ENCODE results near the gene GTF3C5. TPM values are rescaled to one million over a fixed set of nuclear protein-coding genes. Genes with fewer than 3 reads are reported as not detected.

GTF3C5 gene
- total and polyA plus RNA-seq, 9 of the 15 experiments (the other 6 are each of a cell fraction or from before 2014, with no cell fraction given): 3.8 to 118 (median 83.7) TPM

GRCh38 chr9:133060417-133060841 is 29.6 kb downstream of the GTF3C5 start (continued):
- no peak for TF ChIP-seq SRSF3 (IDR thresholded peaks at IDR 0.05; ENCODE audit: insufficient read depth, low read length)
- peak; percentile 80 for TF ChIP-seq CBFA2T3 (IDR thresholded peaks at IDR 0.05)
- no peak for TF ChIP-seq SREBF1 (IDR thresholded peaks at IDR 0.05; ENCODE audit: borderline replicate concordance, low read depth, low read length)
- peak; percentile 48 to 71; a peak in 3 of 4 replicates for TF ChIP-seq KDM1A (IDR thresholded peaks at IDR 0.05)
- TF ChIP-seq ATF4 (CRISPR knock-in tag; IDR thresholded peaks at IDR 0.05): no peak
- TF ChIP-seq BDP1 (IDR thresholded peaks at IDR 0.05; ENCODE audit: insufficient read depth, insufficient read length): no peak
- peak; percentile 45 for TF ChIP-seq VEZF1 (CRISPR knock-in tag; IDR thresholded peaks at IDR 0.05)
- TF ChIP-seq POLR2B (IDR thresholded peaks at IDR 0.05; ENCODE audit: low read depth, partially characterized antibody): no peak
- TF ChIP-seq BRF2 (IDR thresholded peaks at IDR 0.05; ENCODE audit: borderline replicate concordance, insufficient read depth, insufficient read length): no peak
- TF ChIP-seq ELF2 (CRISPR knock-in tag; IDR thresholded peaks at IDR 0.05): no peak
- no peak for TF ChIP-seq ZNF592 (IDR thresholded peaks at IDR 0.05)
- peak; percentile 71 for TF ChIP-seq DACH1 (IDR thresholded peaks at IDR 0.05; ENCODE audit: partially characterized antibody)
- no peak for TF ChIP-seq CREM (IDR thresholded peaks at IDR 0.05; ENCODE audit: low read depth)
